Epithelial cell of proximal tubule (primary cell): ENCODE data around the gene EMILIN1. TPM values are rescaled to one million over a fixed set of nuclear protein-coding genes. Genes with fewer than 3 reads are reported as not detected.

Experiments
- DNase-seq: peaks from one replicate; pipeline ENCODE4 v3.0.0-alpha.2; 2011; ENCODE audit warnings: low read depth
- H3K4me3 ChIP-seq: 2 replicates; pipeline ENCODE4 v1.5.1; 2011; ENCODE audit warnings: low read depth, mild to moderate bottlenecking, low read length
- CTCF ChIP-seq: conservative IDR thresholded peaks from 2 replicates; pipeline ENCODE4 v1.5.1; 2012; ENCODE audit warnings: low read depth, mild to moderate bottlenecking, low read length
- total RNA-seq: library from RNA; depleted of rRNA; stranded (reverse); fragments of >200 nt; gene quantifications from 2 replicates; pipeline ENCODE4 v1.2.3, GENCODE V29; 2015

Gene EMILIN1
- total RNA-seq, 1 donor from 2014 or later = 2.1 TPM

GRCh38 chr2:27085673-27086089 is 7.3 kb downstream of the EMILIN1 start:
- H3K4me3 ChIP-seq = peak overlapping the region; percentile 71
- TF ChIP-seq CTCF = peak; percentile 50
- no peak for DNase-seq

DNA sequence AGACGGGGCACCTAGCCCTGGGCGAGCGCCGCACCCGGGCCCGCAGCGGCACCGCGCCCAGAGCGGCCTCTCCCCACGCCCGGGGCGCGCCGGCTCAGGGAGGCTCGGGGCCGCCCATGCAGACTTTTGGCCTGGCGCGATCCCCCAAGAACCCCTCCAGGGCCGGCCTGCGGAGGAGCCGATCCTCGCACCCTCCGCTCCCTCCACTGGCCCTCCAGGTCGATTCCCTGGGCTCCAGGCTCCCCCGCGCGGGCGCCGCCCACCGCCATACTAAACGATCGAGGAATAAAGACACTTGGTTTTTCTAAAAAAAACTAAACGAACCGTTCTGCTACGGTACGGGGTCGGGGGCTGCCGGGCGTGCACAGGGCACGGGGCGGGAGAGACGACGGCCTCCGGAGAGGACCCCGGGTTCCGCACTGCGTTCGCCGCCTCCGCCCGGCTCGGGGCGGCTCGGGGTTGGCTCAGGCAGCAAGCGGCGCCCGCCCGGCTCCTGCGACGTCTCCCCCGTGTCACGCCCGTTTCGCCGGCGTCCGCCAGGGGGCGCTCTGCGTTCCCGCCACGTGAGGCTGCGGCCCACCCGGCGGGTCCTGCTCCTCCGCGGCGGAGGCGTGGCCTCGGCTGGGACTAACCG is 7.8 kb downstream of the EMILIN1 start:
- peak overlapping the region; percentile 71 for H3K4me3 ChIP-seq
- DNase-seq = no peak
- peak; percentile 57 for TF ChIP-seq CTCF

DNA sequence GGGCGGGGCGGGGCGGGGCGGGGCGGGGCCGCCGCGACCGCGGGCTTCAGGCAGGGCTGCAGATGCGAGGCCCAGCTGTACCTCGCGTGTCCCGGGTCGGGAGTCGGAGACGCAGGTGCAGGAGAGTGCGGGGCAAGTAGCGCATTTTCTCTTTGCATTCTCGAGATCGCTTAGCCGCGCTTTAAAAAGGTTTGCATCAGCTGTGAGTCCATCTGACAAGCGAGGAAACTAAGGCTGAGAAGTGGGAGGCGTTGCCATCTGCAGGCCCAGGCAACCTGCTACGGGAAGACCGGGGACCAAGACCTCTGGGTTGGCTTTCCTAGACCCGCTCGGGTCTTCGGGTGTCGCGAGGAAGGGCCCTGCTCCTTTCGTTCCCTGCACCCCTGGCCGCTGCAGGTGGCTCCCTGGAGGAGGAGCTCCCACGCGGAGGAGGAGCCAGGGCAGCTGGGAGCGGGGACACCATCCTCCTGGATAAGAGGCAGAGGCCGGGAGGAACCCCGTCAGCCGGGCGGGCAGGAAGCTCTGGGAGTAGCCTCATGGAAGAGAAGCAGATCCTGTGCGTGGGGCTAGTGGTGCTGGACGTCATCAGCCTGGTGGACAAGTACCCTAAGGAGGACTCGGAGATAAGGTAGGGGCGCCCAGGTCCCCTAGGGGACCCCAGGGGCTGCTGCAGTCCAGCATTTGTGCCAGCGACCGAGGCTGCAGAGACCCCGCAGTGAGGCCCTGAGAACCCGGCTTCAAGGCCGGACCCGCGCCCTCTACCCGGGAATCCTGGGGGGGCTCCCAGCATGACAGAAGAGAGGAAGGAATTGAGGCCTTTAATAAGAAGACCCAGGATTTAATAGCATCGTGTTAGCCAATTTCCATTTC is 8.5 kb downstream of the EMILIN1 start, which contains the start of gene KHK:
KHK (plus strand) TSS at position 49 of the 870 bp plus-strand sequence; CDS start at position 537, 488 bp downstream.
- DNase-seq = no peak
- H3K4me3 ChIP-seq = peak within 1 kb of the TSS; percentile 71
- no peak for TF ChIP-seq CTCF

GRCh38 chr2:27087823-27088410 is 9.5 kb downstream of the EMILIN1 start:
- no peak for TF ChIP-seq CTCF
- DNase-seq = no peak
- H3K4me3 ChIP-seq = peak overlapping the region; percentile 57

- no peak for TF ChIP-seq CTCF
- no peak for DNase-seq
- H3K4me3 ChIP-seq = no peak overlapping the region
Observed at GRCh38 chr2:27088634-27089033, 10.2 kb downstream of the EMILIN1 start.

GRCh38 chr2:27089111-27089954 is 10.9 kb downstream of the EMILIN1 start:
- no peak for TF ChIP-seq CTCF
- DNase-seq = no peak
- no peak overlapping the region for H3K4me3 ChIP-seq
